Dedifferentiated amniotic fluid mesenchymal stem cell (primary cell): ENCODE data around the gene BAHCC1.

Source experiments
- DNase-seq: peaks from one replicate; pipeline ENCODE4 v3.0.0-alpha.2; 2016; ENCODE audit errors: extremely low spot score

Gene BAHCC1

DNA sequence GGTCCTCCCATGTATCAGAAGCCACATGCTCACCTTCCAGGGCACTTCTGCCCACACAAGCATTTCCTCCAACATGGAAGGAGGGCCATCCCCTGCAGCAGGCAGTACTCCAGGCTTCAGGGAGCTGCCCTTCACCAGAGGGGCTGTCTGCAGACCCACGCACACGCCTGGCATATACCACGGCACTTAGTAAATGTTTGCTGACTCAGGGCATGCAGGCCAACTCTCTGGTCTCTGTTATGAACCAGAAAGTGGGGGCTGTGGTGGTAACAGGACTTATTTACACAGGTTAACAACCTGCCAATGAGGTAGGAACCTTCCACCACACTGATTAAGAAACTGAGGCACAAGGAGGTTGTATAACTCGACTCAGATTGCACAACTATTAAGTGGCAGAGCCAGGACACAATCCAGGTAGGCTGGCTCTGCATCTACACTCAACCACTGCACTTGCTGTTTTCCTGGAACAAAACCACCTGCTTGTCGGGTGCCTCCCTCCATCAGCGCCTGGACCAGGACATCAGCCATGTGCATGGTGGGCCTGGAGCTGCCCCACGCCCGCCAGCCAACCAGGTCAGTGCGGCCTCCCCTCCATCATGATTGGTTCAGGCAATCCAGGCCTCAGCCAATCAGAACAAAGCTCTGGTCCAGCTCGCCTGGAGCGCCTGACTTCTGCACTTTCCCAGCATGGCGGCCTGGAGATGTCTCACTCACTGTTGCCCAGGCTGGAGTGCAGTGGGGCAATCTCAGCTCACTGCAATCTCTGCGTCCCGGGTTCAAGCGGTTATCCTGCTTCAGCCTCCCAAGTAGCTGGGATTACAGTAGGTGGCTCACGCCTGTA lies 98.2 kb downstream of the BAHCC1 start:
- no peak for DNase-seq

- DNase-seq: no peak
Observed at GRCh38 chr17:81494626-81495377, 99.5 kb downstream of the BAHCC1 start.

GRCh38 chr17:81498953-81499600 lies 103.8 kb downstream of the BAHCC1 start:
- no peak for DNase-seq

DNA sequence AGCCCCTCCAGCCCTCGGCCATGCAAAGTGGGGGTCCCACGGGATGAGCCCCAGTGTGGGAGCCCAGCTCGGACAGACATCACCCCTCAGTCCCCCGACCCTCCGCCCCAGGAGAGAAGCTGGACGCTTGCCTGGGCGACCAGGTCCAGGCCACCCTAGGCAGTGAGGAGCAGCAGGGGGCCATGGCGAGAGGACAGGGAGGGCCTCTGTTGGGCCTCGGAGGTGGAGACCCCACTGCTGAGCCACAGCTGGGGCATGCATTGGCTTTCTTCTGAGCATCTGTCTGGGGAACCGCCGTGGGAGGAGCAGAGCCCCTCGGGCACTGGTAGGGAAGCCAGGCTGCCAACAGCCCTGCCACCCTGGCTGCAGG lies 104.3 kb downstream of the BAHCC1 start:
- no peak for DNase-seq

DNA sequence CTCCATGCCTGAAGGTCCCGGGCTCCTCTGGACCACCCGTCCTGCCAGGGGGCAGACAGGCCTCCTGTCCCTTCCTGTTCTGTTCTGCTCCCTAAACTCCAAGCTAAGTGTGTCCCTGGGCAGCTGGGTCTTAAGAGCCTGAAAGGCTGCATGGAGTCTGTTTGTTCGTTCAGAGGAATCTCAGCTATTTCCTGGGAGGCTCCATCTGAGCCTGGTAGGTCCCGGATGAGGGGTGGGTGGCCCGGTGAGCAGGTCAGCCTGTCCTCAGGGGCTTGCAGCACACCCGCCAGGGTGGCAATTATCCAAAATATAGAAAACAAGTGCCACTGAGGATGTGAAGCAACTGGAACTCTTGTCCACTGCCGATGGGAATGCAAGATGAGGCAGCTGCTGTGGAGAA lies 104.8 kb downstream of the BAHCC1 start:
- no peak for DNase-seq

- DNase-seq: no peak
Observed at GRCh38 chr17:81502471-81503017, 107.3 kb downstream of the BAHCC1 start.

- DNase-seq: no peak
Observed at GRCh38 chr17:81503619-81504018, 108.4 kb downstream of the BAHCC1 start.

DNA sequence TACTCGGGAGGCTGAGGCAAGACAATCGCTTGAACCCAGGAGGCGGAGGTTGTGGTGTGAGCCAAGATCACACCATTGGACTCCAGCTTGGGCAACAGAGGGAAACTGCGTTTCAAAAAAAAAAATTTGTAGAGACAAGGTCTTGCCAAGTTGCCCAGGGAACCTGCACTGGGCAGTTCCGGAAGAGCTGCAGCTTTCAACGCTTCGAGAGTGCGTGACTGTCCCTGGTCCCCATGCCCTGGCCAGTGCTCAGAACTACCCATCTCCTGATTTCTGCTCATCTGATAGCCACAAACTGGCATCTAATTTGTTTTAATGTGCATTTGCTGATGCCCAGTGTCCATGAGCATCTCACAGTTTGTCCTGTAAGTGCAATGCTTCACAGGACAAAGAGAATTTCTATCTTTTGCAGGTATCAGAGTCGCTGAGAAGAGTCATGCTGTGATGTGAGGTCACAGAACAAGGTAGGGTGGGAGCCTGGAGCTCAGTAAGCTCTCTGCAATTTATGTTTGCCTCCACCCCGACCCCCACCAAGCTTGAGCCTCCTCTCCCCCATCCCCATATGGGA lies 113.5 kb downstream of the BAHCC1 start:
- no peak for DNase-seq

DNA sequence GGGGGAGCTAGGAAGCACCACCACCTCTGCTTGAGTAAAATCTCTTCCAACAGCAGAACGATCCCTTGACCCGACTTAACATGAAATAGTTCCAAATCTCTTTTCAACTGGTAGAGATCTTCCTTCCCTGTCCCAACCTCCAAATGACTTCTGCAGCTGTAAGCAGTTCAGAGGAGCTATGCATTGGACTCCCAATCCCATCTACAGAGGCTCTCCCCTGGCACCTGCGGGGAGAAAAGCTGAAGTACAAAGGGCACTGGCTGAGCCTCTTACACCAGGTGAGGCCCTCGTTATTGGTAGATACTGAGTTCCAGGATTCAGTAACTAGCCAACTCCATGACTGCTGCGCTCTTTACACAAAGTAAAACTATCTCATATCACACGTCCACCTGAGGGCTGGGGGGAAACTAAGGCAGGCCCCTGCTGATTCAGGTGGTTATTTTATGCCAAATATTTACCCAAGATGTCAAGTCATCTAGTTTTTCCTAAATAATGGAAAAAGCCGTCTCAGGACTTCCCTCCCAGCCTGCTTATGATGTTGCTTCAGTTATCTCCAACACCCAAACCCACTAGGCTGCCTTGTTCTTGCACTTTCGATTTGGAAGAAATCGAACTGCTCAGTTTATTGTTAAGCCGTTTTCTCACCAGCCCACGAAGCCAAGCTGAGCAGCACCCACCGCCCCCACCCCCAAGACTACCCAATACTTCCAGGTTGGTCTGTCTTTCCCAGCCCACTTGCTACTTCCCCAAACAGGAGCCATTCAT lies 114.1 kb downstream of the BAHCC1 start:
- DNase-seq: no peak

DNA sequence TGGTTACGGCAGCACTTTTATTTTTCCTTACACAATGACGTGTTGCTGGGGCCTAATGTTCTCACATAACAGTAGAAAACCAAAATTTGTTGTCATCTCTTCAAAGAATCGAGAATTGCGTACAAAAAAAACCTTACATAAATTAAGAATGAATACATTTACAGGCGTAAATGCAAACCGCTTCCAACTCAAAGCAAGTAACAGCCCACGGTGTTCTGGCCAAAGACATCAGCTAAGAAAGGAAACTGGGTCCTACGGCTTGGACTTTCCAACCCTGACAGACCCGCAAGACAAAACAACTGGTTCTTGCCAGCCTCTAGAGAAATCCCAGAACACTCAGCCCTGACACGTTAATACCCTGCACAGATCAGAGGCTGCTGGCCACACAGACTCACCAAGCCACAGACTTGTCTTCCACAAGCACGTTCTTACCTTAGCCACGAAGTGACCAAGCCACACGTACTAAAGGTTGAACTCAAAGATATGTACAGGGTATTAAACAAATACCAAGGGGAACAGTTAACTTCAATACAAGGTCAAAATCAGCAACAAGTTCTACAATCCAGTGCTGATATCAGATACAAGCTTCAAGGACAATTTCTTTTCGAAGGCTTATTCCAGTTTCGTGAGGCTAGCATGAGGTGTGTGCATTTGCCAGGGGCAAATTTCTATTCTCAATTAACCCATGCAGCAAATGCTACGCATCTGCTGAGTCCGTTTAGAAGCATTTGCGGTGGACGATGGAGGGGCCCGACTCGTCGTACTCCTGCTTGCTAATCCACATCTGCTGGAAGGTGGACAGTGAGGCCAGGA lies 114.9 kb downstream of the BAHCC1 start:
- DNase-seq: no peak

GRCh38 chr17:81510785-81511553 lies 115.7 kb downstream of the BAHCC1 start:
- no peak for DNase-seq

DNA sequence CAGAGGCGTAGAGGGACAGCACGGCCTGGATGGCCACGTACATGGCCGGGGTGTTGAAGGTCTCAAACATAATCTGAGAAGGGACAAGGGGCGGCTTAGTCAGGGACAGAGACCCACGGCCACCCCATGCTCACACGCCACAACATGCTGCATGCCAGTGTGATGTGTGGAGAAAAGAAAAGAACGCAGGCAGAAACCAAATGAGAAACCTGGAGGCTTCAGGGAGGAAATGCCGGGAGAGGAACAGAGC lies 116.2 kb downstream of the BAHCC1 start:
- DNase-seq: no peak

GRCh38 chr17:81511804-81512561 lies 116.7 kb downstream of the BAHCC1 start:
- DNase-seq: no peak

GRCh38 chr17:81512562-81513371 lies 117.5 kb downstream of the BAHCC1 start, which contains the start of gene ACTG1:
Gene ACTG1, minus strand, starts transcription at chr17:81512799. Its CDS starts 445 bp downstream, at chr17:81512354.
- peak; percentile 91 for DNase-seq

DNA sequence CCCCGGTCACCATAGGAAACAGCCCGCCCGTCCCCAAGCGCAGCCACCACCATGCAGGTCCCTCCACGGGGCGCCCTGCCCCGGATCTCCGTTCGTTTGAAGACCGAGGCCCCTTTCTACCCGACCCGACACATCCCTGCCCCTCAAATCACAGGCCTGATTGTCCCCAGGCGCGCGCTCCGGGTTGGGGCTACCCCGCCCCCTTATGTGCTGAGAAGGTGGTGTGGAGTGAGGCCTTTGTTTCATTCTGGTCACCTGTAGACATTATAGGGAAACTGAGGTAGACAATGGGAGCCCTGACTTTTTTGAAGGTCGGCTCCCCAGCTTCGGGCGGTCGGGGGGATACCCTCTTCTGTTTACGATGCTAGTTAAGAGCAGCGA lies 118.1 kb downstream of the BAHCC1 start:
- DNase-seq: no peak

DNA sequence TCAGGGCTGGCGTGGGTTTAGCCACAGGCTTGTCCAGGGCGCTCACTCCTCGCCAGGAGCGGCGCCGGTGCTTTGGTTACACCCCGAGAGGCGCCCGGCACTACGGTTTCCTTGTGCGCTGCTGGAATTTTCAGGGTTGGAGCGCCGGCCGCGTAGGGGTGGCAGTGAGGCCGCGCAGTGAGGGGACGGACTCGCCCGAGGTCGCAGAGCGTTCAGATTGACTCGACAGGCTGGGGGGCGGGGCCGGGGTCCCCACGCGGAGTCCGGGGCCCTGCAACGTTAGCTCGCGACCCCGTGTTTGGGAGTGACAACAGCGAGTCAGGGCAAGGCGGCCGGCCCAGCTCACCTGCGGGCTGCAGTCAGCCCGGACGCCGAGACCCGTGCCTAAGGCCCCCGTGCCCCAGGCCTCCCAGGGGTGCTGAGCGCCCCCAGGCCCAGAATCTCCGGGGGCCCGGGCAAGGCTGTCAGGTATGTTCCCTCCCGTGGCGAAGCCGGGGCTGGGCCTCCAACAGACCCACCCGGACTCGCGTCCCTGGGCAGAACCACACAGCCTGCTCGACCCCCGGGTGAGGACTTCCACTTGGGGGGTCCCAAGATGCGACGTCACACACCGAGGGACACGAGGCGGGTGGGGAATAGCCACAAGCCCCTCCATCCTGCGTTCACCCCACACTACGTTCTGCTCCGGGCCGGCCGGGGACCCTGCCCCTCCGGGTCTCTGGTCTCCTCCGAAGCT lies 118.7 kb downstream of the BAHCC1 start:
- DNase-seq: peak; percentile 50

DNA sequence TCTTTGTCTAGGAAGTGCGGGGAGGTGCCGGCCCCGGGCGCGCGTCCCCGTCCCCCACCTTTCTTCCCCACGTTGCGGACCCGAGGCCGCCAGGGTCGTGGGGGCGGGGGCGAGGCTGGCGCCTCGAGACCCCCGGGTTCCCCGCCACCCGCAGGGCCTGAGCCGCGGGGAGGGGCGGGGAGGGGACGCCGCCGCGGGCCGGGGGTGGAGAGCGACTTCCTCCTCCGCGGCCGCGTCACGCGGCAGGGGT lies 119.2 kb downstream of the BAHCC1 start:
- DNase-seq: no peak
